GM20000 (cell line): ENCODE results near the gene BLOC1S3.

ENCODE experiments used
- DNase-seq: peaks from one replicate; pipeline ENCODE4 v3.0.0; 2012; ENCODE audit warnings: low spot score
- CTCF ChIP-seq: IDR thresholded peaks from 2 replicates; pipeline ENCODE4 v1.5.1; 2012; ENCODE audit warnings: mild to moderate bottlenecking, control low read depth; ENCODE audit errors: extremely low read depth, missing control alignments

BLOC1S3 gene

GRCh38 chr19:45152504-45153338, 25.9 kb upstream of the BLOC1S3 start:
- peak; percentile 82 for DNase-seq
- no peak for TF ChIP-seq CTCF

GRCh38 chr19:45153339-45154063, 25.1 kb upstream of the BLOC1S3 start:
- DNase-seq, result peak; percentile 61
- TF ChIP-seq CTCF, result no peak

GRCh38 chr19:45154064-45154827, 24.3 kb upstream of the BLOC1S3 start:
- DNase-seq, result no peak
- TF ChIP-seq CTCF, result no peak

GRCh38 chr19:45156011-45156630, 22.5 kb upstream of the BLOC1S3 start:
- TF ChIP-seq CTCF, result no peak
- DNase-seq, result no peak

GRCh38 chr19:45156751-45157150, 21.8 kb upstream of the BLOC1S3 start:
- DNase-seq, result no peak
- no peak for TF ChIP-seq CTCF

- DNase-seq, result no peak
- no peak for TF ChIP-seq CTCF
Observed at GRCh38 chr19:45158503-45159209, 19.9 kb upstream of the BLOC1S3 start.
